Astrocyte of the hippocampus (primary cell): Measurements from ENCODE around the gene TRIM66.

Experiments used
- DNase-seq: peaks from one replicate; pipeline ENCODE4 v3.0.0; 2011; ENCODE audit warnings: low read depth, low spot score

The TRIM66 gene

DNA sequence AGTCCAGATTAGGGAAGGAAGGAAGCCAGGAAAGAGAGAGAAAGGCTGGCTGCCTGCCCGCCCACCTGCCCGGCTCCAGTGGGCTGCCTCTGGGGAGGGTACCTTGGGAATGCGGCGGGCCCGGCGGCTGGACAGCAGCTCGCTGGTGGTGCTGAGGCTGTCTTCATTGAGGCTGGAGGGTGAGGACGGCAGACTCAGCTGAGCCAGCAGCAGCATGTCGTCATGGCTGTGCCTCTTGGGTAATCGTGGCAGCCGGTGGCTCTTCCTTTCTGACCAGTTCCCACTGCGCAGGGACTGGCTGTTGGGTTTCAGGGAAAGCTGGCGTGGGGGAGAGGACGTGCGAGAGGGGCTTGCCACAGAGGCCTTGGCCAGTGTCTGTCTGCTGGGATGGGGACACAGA lies 33.0 kb upstream of the TRIM66 start:
- no peak for DNase-seq

DNA sequence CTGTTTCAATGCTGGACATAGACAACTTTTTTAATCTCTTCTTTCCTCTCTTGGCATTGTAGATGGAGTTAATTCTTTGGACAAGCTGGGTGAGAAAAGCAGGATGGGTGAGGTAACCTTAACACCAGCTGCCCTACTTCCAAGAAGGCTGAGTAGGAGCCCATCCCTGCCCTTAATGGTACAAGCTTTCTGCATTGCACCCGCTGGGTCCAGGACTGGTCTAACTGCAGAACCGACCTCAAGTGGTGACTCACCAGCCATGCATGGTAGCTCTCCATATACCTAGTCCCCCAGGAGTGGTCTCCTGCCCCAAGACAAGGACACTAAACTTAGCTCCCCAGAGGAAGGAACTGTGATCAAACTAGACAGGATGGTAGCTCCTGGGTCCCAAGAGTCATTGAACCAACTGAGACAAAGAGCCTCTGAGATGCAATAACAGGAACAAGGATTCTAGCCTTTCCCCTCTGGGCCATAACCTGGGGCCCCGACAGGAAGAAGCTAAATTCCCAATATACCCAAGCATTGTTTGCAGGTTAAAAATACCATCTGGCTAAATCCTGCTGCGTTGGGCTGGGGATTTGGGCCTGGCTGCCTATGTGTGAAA lies 32.3 kb upstream of the TRIM66 start:
- no peak for DNase-seq

DNA sequence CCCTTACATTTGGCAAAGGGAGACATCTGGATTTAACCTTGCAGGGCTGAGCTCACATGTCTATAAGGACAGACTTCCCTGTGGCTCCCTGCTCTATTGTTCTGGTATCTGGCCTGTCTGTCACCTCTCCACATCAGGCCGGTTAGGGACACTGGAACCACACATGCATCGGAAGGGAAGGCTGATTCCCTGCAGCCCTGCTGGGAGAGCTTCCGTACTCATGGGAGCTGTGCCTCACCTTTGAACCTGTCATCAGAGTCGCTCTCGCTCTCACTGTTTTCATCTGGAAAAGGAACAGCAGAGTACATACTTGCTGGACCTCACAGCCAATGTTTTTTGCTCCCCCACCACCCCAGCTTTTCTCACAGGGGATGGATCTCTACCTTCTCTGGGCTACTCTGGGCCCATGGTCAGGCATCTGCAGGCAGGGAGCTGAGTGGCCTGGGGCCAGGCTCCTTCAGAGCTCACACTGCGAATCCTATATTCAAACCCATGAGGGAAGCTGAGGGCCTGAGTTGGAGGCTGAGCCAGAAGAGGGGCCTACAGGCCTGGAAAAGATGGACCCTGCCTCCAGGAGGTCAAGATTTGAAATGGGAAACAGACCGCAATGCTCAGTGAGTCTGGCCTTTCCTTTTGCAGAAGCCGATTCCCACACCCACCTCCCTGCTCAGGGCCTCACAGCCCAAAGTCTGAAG lies 31.4 kb upstream of the TRIM66 start:
- no peak for DNase-seq

DNA sequence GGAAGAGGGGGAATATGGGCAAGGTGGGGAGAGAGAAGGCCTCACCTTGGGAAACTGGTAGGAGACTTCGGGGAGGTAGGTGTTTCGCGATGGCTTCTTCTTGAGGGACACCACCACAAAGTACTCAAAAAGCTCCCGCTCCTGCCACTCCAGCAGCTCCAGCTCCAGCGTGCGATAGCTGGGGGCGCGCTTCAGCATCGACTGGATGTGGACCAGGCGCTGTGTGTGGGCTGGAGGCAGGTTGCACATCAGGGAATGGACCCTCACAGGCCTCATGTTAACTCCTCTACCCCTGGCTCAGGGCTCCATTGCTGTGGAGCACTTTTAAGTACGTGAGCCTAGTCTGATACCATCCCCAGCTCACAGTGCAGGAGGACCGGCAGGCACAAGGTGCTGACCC lies 30.0 kb upstream of the TRIM66 start:
- DNase-seq = no peak

DNA sequence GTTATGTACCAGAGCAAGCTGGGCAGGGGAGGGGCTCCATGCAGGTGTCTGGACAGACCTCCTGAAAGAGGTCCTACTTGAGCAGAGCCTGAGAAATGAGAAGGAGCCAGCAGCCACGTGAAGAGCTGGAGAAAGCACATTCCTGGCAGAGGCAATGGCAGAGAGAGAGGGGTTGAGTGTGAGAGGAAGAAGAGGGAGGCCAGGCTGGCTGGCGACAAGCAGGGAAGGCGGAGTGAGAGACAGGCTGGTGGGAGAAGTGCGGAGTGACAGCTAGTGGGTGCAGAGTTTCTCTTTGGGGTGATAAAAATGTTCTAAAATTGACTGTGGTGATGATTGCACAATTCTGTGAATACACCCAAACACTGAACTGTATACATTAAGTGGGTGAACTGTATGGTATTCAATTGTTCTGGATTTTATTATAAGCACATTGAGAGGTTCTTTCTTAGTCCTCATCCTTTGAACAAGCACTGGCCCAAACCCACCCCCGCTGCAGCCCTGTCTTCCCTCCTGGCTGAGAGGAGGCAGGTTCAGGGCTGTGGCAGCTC lies 29.5 kb upstream of the TRIM66 start:
- no peak for DNase-seq

DNA sequence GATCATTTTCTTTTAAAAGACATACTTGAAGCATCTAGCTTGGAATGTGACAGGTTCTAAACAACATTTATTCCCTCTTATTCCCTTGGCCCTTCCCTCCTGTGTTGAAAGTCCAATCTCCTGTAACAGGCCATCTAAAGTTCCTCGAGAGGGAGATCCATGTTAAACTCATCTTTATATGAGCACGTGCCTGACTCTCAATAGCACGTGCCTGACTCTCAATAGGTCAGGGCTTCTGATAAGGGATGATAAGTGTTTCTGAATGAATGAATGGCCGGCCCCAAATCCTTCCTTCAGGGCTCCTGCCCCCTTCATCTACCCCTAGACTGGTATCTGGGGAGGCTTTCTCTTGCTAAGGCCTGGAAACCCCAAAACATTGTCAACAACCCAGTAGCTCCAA lies 27.3 kb upstream of the TRIM66 start:
- no peak for DNase-seq

DNA sequence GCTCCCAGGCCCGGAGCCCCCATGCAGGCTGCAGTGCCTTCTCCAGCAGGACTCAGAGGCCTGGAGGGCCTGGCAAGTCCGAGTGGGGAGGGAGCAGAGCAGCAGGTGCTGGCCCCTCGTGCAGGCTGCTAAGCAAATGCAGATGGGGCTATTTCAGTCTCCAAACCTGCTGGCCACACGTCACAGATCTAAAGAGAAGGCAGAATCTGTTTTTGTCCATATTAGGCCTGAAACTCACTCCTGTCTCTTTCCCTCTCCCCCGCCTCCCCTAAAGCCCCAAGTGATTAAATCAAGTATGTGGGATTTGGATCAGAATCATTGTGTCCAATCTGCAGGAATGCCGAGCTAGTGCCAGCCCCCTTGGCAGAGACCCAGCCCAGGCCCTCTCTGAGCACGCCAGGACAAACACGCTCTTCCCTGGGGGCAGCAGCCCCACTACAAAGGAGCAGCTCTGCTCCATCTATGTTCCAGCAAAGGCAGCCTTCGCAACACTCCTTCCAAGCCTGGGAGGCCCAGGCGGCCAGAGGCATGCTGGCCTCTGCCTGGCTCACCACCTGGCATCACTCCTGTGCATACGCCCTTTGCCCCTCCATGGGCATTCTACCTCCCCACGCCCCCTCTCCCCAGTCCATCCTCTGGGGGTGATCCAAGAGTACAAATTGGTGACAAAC lies 26.7 kb upstream of the TRIM66 start:
- peak; percentile 99 for DNase-seq

DNA sequence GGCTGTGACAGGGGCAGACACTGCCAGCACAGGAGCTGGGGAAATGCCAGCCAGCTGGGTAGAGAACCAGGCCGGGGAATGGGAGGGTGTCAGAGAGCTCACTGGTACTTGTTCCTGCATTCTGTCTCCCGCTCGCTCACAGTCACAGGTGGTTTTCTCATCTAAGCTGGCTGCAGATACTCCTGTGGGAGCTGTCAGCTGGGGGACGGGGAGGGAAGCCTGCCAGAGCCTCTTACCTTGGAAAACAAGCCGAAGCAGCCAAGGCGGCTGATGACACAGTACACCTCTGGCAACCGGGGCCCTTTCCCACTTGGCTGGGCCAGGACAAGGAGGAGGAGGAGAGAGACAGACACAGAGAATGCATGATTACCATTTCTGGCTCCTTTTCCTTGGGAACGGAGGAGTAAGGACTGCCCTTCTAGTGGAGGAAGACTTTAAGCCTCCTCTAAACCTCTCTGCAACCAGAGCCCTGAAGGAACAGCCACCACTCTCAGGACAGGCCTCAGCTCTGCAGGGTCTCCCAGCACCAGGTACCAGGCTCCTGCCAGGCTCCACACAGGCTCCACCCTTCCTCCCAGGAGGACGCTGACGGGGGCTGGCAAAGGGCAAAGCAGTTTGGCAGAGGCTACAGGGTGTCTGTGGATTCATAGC lies 25.2 kb upstream of the TRIM66 start:
- DNase-seq = peak; percentile 87

DNA sequence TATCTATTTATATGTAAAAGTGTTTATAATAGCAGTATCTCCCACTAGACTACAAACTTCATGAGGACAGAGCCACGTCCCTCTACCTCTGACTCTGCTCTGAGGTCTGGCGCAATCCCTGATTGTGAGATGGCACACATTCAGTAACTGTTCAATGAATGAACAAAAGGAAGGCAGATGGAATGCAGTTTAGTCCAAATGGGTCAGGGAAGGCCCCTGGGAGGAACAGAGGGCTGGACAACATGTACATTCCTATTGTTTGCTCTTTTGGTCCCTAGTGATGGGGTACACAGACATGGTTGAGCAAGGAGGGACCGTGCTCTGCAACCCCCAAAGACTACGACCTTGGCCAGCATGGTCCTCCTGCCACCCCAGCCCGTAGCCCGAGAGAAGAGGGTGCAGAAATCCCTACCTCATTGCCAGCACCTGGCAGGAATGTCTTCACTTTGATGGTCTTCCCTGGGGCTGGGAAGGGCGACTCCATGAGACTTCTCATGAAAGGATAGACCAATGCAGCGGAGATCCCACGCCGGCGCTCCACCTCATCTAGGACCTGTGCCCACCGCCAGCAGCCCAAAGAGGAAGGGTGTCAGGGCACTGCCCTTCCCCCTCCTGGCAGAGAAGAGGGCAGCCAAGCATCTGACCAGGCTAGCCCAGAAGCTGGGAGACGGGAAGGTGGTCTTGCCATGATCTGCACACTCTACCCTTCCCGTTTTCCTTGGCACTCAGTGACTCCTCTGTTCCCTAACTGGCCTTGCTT lies 24.4 kb upstream of the TRIM66 start:
- DNase-seq = no peak

DNA sequence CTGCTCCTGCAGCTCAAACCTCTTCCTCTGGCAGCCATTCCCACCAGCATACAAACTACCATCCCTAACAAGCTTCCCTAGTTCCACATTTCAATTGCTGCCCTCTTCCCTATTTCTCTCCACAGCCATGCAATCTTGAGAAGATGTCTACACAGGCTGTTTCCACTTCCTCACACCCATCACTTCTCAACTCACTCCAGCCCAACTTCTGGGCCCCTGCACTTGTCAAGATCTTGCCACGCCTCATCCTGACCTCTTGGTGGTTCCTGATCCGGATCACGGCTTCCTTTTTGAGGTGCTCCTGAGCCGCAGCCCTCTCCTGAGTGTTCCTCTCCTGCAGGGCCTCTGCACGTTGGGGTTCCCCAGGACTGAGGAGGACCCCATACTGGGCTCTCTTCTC lies 22.7 kb upstream of the TRIM66 start:
- no peak for DNase-seq

DNA sequence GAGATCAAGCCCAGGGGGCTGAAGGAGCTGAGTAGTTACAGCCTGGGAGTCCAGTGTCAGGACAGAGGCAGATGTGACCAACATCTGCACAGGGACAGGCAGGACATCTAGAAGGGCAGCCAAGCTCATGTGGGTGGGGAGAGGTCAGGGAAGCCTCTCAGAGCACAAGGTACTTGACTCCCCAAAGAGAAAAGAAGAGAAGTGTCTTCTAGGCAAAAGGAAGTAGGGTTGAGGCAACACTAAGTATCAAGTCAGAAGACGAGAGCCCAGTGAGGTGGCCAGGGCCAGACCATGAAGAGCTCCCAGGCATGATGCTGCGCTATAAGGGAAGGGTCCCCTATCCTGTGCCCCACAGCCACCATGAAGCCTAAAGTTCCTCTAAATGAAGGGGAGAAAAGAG lies 21.7 kb upstream of the TRIM66 start:
- DNase-seq = no peak

DNA sequence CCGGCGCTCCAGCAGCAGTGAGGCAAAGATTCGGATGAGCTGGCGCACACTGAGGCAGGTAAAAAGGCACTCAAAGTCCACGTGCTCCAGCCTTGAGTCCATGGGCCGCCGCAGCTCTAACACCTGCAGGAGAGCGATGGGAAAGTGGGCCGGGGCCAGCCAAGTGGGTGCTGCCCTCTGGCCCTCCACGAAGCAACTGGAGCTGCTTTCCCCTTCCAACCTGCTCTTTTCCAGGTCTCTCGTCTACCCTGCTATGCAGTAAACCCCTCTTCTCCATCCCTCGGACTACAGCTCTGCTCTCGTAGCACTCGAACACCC lies 20.1 kb upstream of the TRIM66 start:
- no peak for DNase-seq

DNA sequence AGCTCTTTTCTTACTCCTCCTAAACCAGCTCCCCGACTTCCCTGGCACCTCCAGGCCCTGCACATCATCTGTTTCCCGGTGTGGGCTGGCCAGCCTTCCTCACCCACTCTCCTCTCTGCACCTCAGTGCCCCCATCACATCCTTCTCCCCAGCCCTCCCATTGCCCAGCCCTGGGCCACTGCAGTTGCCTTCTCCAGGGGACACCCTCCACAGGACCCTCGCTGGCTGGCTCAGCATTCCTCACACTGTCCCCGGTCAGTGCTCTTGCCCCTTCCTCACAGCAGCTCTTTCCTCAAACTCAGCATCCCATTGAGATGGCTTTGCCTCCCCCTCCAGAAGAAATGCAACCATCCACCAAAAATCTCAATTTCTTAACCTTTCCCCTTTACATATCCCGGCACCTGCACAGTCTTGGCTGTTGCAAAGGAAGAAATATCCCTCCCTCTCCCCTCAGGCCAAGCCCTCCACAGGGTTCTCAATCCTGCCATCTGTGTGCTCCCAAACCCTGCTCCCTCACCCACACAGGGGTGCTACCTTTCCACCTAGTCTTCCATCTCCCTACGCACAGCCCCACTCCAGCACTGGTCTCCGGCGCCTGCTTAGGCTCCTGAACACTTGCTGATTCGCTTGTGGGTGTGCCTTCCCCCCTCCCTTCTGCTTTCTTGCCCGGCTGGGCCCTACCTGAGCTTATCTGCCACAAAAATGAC lies 19.6 kb upstream of the TRIM66 start:
- DNase-seq = no peak

DNA sequence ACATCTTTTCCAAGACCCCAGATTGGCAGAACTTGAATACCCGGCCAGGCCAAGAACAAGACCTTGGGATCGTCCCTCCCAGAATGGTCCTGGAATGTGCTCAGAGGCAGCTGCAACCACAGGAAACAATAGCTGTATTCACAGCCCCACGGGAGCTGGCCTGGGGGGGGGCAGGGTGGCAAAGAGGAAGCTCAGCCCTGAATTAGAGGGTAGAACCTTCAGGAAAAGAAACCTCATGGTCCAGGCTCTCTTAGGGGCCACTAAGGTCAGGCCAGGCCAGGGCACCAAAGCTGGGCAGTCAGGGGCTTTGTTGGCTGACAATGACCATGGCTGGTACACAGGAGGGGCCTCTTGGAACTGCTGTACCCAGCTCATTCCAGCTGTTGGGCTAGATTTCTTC lies 17.4 kb upstream of the TRIM66 start:
- peak; percentile 92 for DNase-seq

DNA sequence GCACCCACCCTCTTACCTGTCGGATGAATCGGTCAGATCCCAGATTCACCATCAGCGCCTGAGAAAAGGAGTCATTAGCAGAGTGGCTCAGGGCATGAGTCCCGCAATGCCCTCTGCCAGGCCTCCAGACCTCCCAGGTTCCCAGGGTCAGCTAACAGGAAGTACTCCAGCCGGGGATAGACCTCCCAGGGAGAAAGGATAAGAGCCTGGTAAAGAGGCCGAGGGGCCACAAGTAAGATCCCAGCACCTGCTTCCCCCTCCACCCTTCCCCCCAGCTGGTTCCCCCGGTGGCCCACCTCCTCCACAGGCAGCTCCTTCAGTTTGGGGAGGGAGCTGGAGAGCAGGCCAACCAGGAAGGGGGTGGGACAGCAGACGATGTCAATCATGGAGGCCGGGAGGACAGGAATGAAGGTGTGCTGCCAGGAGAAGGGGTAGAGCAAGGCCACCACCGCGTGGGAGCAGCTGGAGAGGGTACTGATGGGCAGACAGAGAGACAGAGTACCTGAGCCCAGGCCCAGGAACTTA lies 16.5 kb upstream of the TRIM66 start:
- DNase-seq = no peak

DNA sequence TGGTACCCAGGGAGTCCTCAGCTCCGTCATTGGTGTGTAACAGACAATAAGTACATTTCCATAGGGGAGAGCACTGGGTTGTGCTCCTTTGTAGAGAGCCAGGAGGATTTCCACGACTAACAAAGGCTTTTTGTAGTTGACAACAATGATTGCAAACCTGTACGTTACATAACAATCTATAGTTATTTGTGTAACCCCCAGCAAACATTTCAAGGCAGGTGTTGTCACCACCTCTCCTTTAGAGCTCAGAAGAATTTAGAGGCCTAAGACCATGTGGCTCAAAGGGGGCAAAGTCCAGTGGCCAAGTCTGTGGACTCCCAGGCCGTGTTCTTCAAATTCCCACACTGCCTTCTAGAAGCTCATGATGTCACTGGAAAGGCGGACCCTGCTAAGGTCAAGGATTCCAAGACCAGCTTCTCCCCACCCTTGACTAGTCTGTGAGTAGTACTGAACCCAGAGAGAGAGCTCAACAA lies 15.9 kb upstream of the TRIM66 start:
- DNase-seq = no peak

DNA sequence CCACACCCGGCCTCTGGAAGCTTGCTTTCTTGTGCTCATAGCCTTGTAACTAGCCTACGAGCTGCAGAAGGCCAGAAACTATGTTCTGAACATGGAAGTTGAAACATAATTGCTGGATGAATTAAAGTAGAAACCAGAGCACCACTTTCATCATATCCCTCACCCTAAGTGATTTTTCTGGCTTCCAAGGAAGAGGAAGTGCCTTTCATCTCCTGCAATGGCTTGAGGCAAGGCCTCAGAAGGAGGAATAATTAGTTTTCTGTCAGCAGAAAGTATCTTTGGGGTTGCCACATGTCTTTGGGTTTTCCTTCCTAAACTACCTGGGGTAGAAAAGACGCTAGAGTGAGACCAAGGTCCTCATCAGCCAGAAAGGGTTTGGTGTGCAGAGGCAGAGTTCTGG lies 14.6 kb upstream of the TRIM66 start:
- no peak for DNase-seq

DNA sequence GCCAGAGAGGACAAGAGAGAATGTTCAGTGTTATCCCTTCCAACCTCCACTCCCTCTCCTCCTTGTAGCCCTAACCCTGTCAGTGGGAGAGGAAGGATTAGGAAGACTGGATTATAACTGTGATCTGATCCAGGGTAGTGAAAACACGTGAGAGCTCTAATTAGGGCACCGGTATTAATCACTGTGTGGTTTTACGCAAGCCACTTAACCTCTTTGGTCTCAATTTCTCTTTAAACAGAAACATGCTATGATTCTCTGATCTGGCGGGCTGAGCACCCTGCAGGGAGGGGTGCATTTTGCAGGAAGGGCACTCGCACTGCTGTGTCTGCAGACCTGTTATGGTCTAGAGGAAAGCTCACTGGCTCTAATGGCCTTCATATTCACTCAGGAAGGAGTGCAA lies 11.7 kb upstream of the TRIM66 start:
- DNase-seq = no peak

DNA sequence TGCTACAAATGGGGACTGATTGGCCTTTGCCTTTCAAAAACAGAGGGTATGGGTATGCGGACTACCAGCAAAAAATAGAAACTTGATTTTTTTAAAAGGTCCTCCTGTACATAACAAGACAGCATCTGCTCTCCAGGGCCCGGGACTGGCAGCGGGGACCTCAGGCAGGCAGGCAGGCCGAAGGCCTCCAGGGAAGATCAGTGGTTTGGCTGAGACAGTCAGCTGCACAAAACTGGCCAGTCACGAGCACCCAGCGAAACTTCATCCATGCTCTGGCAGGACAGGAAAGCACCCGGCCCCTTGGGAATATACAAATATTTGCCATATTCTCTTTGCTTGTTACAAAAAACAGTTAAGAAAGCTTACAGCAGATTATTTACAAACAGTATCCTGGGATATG lies 11.1 kb upstream of the TRIM66 start:
- DNase-seq = no peak

DNA sequence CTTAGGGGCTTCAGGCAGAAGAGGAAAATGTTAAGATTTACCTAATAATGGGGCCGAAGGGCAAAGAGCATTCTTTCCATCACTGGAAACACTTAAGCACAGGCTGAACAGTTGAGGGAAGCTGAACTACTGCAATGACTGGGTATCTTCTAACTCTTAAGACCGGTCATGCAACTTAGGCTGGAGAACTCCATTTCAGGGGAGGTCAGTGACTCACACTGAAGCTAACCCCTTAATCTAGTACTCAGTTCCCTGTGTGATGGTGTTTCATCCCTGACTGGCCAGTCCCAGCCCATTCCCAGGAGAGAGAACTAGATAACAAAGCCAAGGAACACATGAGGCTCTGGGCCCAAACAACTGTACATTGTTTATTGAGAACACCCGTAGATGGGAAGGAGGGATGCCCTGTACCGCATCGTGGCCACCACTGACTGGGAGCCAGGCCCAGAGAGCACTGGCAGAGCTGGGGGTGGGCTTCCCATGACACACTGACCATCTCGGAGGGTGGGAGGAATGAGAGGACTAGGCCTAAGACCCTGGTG lies 10.6 kb upstream of the TRIM66 start:
- DNase-seq = no peak

DNA sequence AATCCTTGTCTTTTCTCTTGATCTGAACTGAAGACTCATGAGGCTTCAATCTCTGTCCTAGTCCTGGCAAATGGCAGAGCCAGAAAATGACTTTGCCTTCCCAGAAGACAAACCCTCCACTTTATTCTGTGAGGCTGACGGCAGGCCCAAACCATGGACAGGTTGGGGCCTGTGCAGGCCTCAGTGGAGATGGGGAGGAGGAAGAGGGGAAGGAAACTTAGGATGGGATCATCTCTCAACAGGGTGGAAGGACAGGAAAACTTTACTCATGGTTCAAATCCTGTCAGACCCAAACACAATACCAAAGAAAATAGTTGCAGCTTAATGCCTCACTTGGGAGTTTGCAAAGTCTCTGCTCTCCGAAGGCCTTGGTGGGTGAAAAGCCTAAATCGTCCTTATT lies 10.0 kb upstream of the TRIM66 start:
- no peak for DNase-seq
